ENCODE measurements around the gene ZP2.
"Not testable (repeated sequence)": the region's sequence is repeated elsewhere in the genome, so short reads cannot be mapped to it uniquely, and the experiment has no call there.

The ZP2 gene

GRCh38 chr16:21211486-21211885, at the start of gene ZP2:
Gene ZP2 (minus strand): TSS chr16:21211574. CDS start chr16:21211547, 27 bp downstream.
- no peak for DNase-seq

- no peak for DNase-seq
Observed at GRCh38 chr16:21257284-21257683, 45.9 kb upstream of the ZP2 start.

GRCh38 chr16:21256636-21257035, 45.3 kb upstream of the ZP2 start:
- DNase-seq = no peak

- no peak for DNase-seq
Observed at GRCh38 chr16:21253470-21253869, 42.1 kb upstream of the ZP2 start.

- no peak for DNase-seq
Observed at GRCh38 chr16:21250072-21250923, 38.9 kb upstream of the ZP2 start.

- not testable (repeated sequence) for DNase-seq
Observed at GRCh38 chr16:21248179-21248578, 36.8 kb upstream of the ZP2 start.

- no peak for DNase-seq
Observed at GRCh38 chr16:21244518-21245215, 33.3 kb upstream of the ZP2 start.

- DNase-seq = no peak
Observed at GRCh38 chr16:21242756-21243155, 31.4 kb upstream of the ZP2 start.

GRCh38 chr16:21239646-21240045, 28.3 kb upstream of the ZP2 start:
- no peak for DNase-seq

GRCh38 chr16:21236831-21237230, 25.5 kb upstream of the ZP2 start:
- no peak for DNase-seq

- DNase-seq = no peak
Observed at GRCh38 chr16:21235199-21235585, 23.8 kb upstream of the ZP2 start.

- no peak for DNase-seq
Observed at GRCh38 chr16:21233521-21234150, 22.3 kb upstream of the ZP2 start, which contains the start of gene ANKS4B. Gene ANKS4B (plus strand): TSS chr16:21233699. CDS start chr16:21233738, 39 bp downstream.

- no peak for DNase-seq
Observed at GRCh38 chr16:21233045-21233520, 21.7 kb upstream of the ZP2 start.

- DNase-seq = no peak
Observed at GRCh38 chr16:21228361-21228872, 17.0 kb upstream of the ZP2 start.

GRCh38 chr16:21227866-21228265, 16.5 kb upstream of the ZP2 start:
- DNase-seq = no peak

- no peak for DNase-seq
Observed at GRCh38 chr16:21226749-21227148, 15.4 kb upstream of the ZP2 start.

GRCh38 chr16:21224800-21225199, 13.4 kb upstream of the ZP2 start:
- DNase-seq = peak; percentile 25

- DNase-seq = no peak
Observed at GRCh38 chr16:21223787-21224186, 12.4 kb upstream of the ZP2 start.

GRCh38 chr16:21222495-21223337, 11.3 kb upstream of the ZP2 start:
- DNase-seq = no peak

- no peak for DNase-seq
Observed at GRCh38 chr16:21219551-21219950, 8.2 kb upstream of the ZP2 start.

GRCh38 chr16:21218153-21218552, 6.8 kb upstream of the ZP2 start:
- no peak for DNase-seq

GRCh38 chr16:21217121-21217520, 5.7 kb upstream of the ZP2 start:
- no peak for DNase-seq

Measured in activated CD4-positive, alpha-beta T cell treated with anti-CD3 and anti-CD28 coated beads, Interleukin-2, Interleukin-6, amounts not matched to agents 100 ng/mL and 50 ng/mL, durations not matched to agents 16 hours and 8 hours (primary cell).